Liver (tissue), 9 donors: ENCODE measurements around the gene CLASRP. TPM values are rescaled to one million over a fixed set of nuclear protein-coding genes. Genes with fewer than 3 reads are reported as not detected.
A peak's percentile ranks its signal among the peaks of the same experiment; 100 is the strongest.

Experiments used
- DNase-seq: peaks from one replicate; pipeline ENCODE4 v3.0.0-alpha.2; 2017; ENCODE audit warnings: low spot score
- H3K27ac ChIP-seq, 2 donors: one replicate each; pipeline ENCODE4 v1.7.0; 2013; ENCODE audit warnings: inconsistent platforms in 2 of 2, low read length in 2 of 2, control low read depth in 1 of 2, low read depth in 1 of 2, mild to moderate bottlenecking in 1 of 2
- H3K27me3 ChIP-seq, 4 donors: one replicate each; pipeline versions ENCODE4 v1.6.1 to v1.7.0; 2013; ENCODE audit warnings: low read length in 3 of 4, inconsistent platforms in 1 of 4, mild to moderate bottlenecking in 1 of 4, moderate library complexity in 1 of 4; ENCODE audit not compliant: control insufficient read depth in 4 of 4, insufficient read depth in 4 of 4
- H3K36me3 ChIP-seq, 4 donors: one replicate each; pipeline versions ENCODE4 v1.6.1 to v1.7.0; 2013; ENCODE audit warnings: low read length in 3 of 4, mild to moderate bottlenecking in 3 of 4, low read depth in 1 of 4, moderate library complexity in 1 of 4; ENCODE audit not compliant: control insufficient read depth in 4 of 4, insufficient read depth in 3 of 4
- H3K4me1 ChIP-seq, 4 donors: one replicate each; pipeline versions ENCODE4 v1.6.1 to v1.7.0; 2013; ENCODE audit warnings: low read length in 3 of 4, mild to moderate bottlenecking in 3 of 4, moderate library complexity in 1 of 4; ENCODE audit not compliant: control insufficient read depth in 4 of 4, insufficient read depth in 4 of 4
- H3K4me3 ChIP-seq, 3 donors: one replicate each; pipeline versions ENCODE4 v1.6.1 to v1.7.0; 2013; ENCODE audit warnings: low read length in 3 of 3, control low read depth in 1 of 3, low read depth in 1 of 3, mild to moderate bottlenecking in 1 of 3
- H3K9ac ChIP-seq, 2 donors: one replicate each; pipeline ENCODE4 v1.7.0; 2013; ENCODE audit warnings: low read length in 2 of 2, mild to moderate bottlenecking in 2 of 2, moderate library complexity in 2 of 2, control low read depth in 1 of 2, low read depth in 1 of 2
- H3K9me3 ChIP-seq, 4 donors: one replicate each; pipeline versions ENCODE4 v1.6.1 to v1.7.0; 2013; ENCODE audit warnings: low read length in 3 of 4; ENCODE audit not compliant: control insufficient read depth in 4 of 4
- CTCF ChIP-seq: fragments of 150-350 bp; IDR thresholded peaks from 2 replicates; pipeline ENCODE4 v1.5.1; 2017; ENCODE audit warnings: improper control_type of control experiment, low read depth, low read length; ENCODE audit not compliant: missing input control
- EGR1 ChIP-seq, 2 donors: IDR thresholded peaks; 2 replicates each; pipeline ENCODE4 v1.6.1; 2016 to 2018; ENCODE audit warnings: antibody characterized with exemption in 2 of 2, low read depth in 2 of 2
- FOXA1 ChIP-seq: IDR thresholded peaks from 2 replicates; pipeline ENCODE4 v1.6.1; 2016; ENCODE audit warnings: antibody characterized with exemption
- HNF4A ChIP-seq, 2 donors: conservative IDR thresholded peaks; 2 replicates each; pipeline ENCODE4 v1.6.1; 2016; ENCODE audit warnings: antibody characterized with exemption in 2 of 2, mild to moderate bottlenecking in 2 of 2
- HNF4G ChIP-seq: IDR thresholded peaks from 2 replicates; pipeline ENCODE4 v1.6.1; 2016; ENCODE audit warnings: antibody characterized with exemption
- JUND ChIP-seq, 2 donors: IDR thresholded peaks; 2 replicates each; pipeline ENCODE4 v1.6.1; 2016; ENCODE audit warnings: antibody characterized with exemption in 2 of 2
- MAX ChIP-seq: IDR thresholded peaks from 2 replicates; pipeline ENCODE4 v1.6.1; 2016; ENCODE audit warnings: antibody characterized with exemption
- NR2F2 ChIP-seq: IDR thresholded peaks from 2 replicates; pipeline ENCODE4 v1.6.1; 2016; ENCODE audit warnings: antibody characterized with exemption
- RXRA ChIP-seq, 2 donors: IDR thresholded peaks; 2 replicates each; pipeline ENCODE4 v1.6.1; 2017 to 2018; ENCODE audit warnings: antibody characterized with exemption in 2 of 2, mild to moderate bottlenecking in 1 of 2
- SP1 ChIP-seq: IDR thresholded peaks from 2 replicates; pipeline ENCODE4 v1.6.1; 2018; ENCODE audit warnings: antibody characterized with exemption, mild to moderate bottlenecking
- TAF1 ChIP-seq: conservative IDR thresholded peaks from 2 replicates; pipeline ENCODE4 v1.6.1; 2016; ENCODE audit warnings: antibody characterized with exemption, mild to moderate bottlenecking
- WGBS: extraction: QIAGEN DNeasy Blood & Tissue Kit; methylation state at CpG from one replicate; pipeline ENCODE4 v1.1.7; 2013; 5-methylcytosine and 5-hydroxymethylcytosine counted together
- polyA plus RNA-seq, 2 donors: library from polyadenylated mRNA; stranded (reverse) in 1 of 2; unstranded in 1 of 2; fragments of 200-250 nt in 1 of 2; fragments of >200 nt in 1 of 2; fragmentation: Nextera tagmentation in 1 of 2; extraction: Ambion mirVana in 1 of 2; gene quantifications; one replicate each; pipeline versions ENCODE4 v1.2.1 to v1.2.3, GENCODE V29; 2013 to 2015
- total RNA-seq, 2 donors: library from RNA; depleted of rRNA; stranded (reverse); fragments of >200 nt; gene quantifications; one replicate each; pipeline ENCODE4 v1.2.3, GENCODE V29; 2014
- donor health status: healthy.
- donor health status: healthy.
- donor health status: healthy.
- donor health status: healthy.
- donor health status: healthy.

CLASRP gene
- total and polyA plus RNA-seq, 4 donors, result 9.0 to 44.3 (median 12.8) TPM

GRCh38 chr19:45100846-45101252 is 62.0 kb downstream of the CLASRP start:
- Histone ChIP-seq H3K9me3 (no peaks in the 10 kb centered on the region), H3K36me3 (no peaks in the 10 kb centered on the region), H3K9ac (no peak overlapping the region), H3K27me3 (no peaks in the 10 kb centered on the region), H3K27ac (no peak overlapping the region), H3K4me3 (no peak overlapping the region), H3K4me1 (peaks cover 13 to 49% (median 25%) of the 10 kb centered on the region in 4 donors)
- 73% methylated on average over 8 of the region's 8 CpGs for WGBS
- peak; percentile 76 for TF ChIP-seq NR2F2
- TF ChIP-seq RXRA (IDR thresholded peaks at IDR 0.05), result peak in 1 of 2 donors; percentile 56
- no peak for TF ChIP-seq HNF4G
- no peak for DNase-seq

GRCh38 chr19:45101806-45102205 is 63.0 kb downstream of the CLASRP start:
- peaks cover 12 to 40% (median 20%) of the 10 kb centered on the region in 4 donors for H3K4me1 ChIP-seq
- H3K27ac ChIP-seq, result no peak overlapping the region
- no peak for DNase-seq
- H3K4me3 ChIP-seq, result no peak overlapping the region
- WGBS, result 90% methylated on average over 8 of the region's 8 CpGs
- no peaks in the 10 kb centered on the region for H3K27me3 ChIP-seq
- no peaks in the 10 kb centered on the region for H3K36me3 ChIP-seq
- TF ChIP-seq EGR1 (IDR thresholded peaks at IDR 0.05; ENCODE audit: low read depth in 2 of 2) (no peak), CTCF (no peak), TAF1 (no peak), NR2F2 (no peak), RXRA (IDR thresholded peaks at IDR 0.05) (no peak)
- no peak overlapping the region for H3K9ac ChIP-seq
- H3K9me3 ChIP-seq, result no peaks in the 10 kb centered on the region

- TF ChIP-seq CTCF, result no peak
- TF ChIP-seq HNF4A (conservative IDR thresholded peaks at IDR 0.05), result no peak
- TF ChIP-seq HNF4G, result no peak
- no peak for TF ChIP-seq NR2F2
- no peak for TF ChIP-seq SP1
- no peak for TF ChIP-seq MAX
- TF ChIP-seq RXRA (IDR thresholded peaks at IDR 0.05), result no peak
- TF ChIP-seq JUND (IDR thresholded peaks at IDR 0.05), result no peak
- TF ChIP-seq TAF1, result no peak
- no peak for TF ChIP-seq FOXA1
- H3K4me3 ChIP-seq, result no peak overlapping the region
- H3K36me3 ChIP-seq, result no peaks in the 10 kb centered on the region
- peaks cover 12 to 33% (median 18%) of the 10 kb centered on the region in 4 donors for H3K4me1 ChIP-seq
- no peaks in the 10 kb centered on the region for H3K9me3 ChIP-seq
- 95% methylated on average over 7 of the region's 7 CpGs for WGBS
- no peaks in the 10 kb centered on the region for H3K27me3 ChIP-seq
- H3K27ac ChIP-seq, result no peak overlapping the region
- no peak overlapping the region for H3K9ac ChIP-seq
- no peak for DNase-seq
These were observed 63.6 kb downstream of the CLASRP start for GRCh38 chr19:45102481-45102880.
